ENCODE data around the gene ANKRD39. TPM values are rescaled to one million over a fixed set of nuclear protein-coding genes. Genes with fewer than 3 reads are reported as not detected.

The ANKRD39 gene
- polyA plus RNA-seq, 3 donors = 7.9 to 9.0 (median 8.2) TPM

GRCh38 chr2:96888072-96889011, 30.5 kb upstream of the ANKRD39 start:
- no peak for DNase-seq (ENCODE audit: low read depth in 3 of 3, low spot score in 2 of 3)

- no peak for DNase-seq (ENCODE audit: low read depth in 3 of 3, low spot score in 2 of 3)
These were observed 29.7 kb upstream of the ANKRD39 start for GRCh38 chr2:96887493-96888012.

DNA sequence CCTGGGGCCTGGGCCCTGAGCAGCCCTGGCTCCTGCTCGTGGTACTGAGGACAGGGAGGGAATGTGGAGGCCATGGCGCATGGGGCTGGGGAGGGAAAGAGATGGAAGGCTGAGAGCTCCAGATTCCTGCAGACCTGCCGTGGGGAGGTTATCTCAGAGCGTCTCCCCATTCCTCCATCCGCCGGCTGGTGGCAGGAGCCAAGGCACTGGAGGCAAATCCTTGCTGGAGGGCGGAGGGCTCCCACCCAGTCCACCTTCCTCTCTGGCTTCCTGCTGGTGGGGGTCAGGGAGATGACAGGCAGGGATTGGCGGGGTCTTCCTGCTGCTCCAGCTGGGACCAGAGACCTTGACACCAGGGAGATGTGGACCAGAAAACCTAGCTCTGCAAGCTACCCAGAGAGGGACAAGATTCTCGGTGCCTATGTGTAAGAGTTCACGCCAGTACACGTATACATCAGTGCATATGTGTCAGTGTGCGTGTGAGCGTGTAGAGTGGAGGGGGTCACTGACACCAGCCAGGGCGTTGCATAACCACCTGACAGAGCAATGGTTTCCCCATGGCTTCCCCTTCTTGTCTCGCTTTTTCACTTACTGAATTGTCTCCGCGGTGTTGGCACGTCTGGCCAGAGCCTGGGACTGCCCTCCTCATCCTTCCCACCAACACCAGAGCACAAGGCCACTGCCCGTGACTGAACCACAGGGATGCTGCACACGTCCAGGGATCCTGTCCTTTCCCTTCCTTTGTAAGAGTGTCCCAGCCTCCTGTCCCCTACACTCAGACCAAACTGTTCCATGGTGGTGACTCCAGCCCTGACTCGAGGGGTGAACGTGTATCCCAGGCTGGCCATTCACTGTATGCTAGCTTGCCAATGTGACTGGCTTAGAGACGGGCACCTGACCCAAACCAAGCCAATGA, 27.9 kb upstream of the ANKRD39 start:
- no peak for DNase-seq (ENCODE audit: low read depth in 3 of 3, low spot score in 2 of 3)

DNA sequence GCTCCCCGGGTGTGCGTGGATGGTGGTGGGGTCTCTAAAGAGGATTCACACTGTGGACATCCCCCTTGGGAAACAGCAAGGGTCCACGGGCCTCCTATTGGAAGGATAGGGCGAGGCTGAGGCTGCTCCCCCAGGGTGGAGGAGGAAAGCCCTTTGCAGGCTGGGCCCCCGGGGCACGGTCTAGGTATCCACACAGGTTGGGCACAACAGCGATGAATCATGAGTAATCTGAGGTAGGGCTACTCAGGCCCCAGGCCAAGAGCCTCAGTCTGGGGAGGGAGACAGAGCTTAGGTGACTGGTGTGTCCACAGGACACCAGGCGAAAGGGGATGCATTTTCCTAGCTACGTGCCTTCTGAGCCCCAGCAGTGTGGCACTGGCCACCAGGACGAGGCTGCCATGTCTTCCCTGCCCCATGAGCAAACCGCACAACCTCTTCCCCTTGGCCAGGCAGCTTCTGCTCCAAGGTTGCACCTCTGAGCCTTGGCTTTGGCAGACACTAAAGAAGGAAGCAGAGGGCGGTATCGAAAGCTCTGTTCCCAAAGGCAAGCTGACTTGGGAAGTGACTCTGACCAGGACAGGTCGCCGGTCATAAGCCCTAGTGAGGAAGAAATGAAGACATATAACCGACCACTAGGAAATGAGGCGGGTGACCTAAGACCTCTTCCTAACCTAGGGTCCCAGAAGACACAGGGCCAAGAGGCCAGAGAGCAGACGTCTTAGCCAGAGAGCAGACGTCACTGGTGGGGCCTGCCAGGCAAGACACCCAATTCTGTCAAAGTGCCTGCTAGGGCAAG, 26.7 kb upstream of the ANKRD39 start:
- DNase-seq (ENCODE audit: low read depth in 3 of 3, low spot score in 2 of 3) = no peak

- DNase-seq (ENCODE audit: low read depth in 3 of 3, low spot score in 2 of 3) = no peak
These were observed 25.5 kb upstream of the ANKRD39 start for GRCh38 chr2:96883306-96883705.

GRCh38 chr2:96882906-96883305, 25.1 kb upstream of the ANKRD39 start:
- no peak for DNase-seq (ENCODE audit: low read depth in 3 of 3, low spot score in 2 of 3)

DNA sequence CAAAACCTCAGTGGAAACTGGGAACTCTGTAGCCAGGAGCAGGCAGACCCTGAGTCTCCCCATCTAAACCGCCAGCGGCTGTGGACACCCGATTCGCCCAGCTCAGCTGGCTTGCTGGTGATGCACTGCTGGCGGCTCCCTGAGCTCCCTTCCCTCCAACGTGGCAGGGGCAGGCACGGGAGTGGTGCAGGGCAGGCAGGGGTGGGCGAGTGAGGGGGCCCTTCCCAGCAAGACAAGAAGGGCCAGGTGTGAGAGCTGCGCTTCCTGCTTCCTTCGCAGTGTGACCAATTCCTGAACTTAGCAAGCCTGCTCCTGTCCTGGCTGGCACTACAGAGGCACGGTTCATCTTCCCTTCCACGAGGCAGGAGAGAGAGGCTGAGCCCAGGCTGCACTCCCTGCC, 24.4 kb upstream of the ANKRD39 start:
- DNase-seq (ENCODE audit: low read depth in 3 of 3, low spot score in 2 of 3) = no peak

DNA sequence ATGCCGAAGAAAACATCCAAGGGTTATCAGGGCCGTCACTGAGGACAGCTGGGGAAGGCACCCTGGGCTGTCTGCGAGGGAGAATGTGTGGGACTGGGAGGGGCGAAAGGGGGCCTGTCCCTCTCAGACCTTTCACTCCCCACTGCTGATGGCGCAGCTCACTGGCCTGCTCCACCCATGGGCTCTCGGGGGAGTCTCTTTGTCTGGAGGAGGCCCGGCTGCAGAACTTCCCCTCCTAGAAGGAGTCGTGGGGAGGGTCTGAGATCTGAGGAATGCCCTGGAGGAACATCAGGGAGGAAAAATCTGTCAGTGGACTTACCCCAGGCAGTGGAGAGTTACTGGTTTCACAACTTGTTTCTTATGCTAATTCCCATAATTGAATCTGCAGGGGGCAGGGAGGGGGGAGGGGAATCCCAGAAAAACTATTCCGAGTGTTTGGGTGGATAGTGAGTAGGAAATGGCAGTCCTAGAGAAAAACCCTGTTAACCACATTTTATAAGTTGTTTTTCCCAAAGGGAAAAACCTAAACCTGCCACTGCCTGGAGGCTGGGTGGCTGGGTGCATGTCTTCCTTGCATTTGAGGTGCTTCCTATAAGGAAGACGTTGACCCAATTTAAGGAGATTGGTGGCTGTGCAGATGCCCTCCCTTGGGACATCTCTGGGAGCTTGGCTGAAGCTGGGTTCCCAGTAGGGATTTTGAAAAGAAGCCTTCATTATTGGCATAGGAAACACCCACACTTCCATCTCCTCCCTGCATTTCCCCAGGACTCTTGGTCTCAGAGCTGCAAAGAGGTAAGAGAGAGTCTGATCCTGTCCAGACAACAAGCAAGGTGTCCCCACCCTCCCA, 23.8 kb upstream of the ANKRD39 start:
- DNase-seq (ENCODE audit: low read depth in 3 of 3, low spot score in 2 of 3) = no peak

GRCh38 chr2:96880891-96881273, 23.1 kb upstream of the ANKRD39 start:
- DNase-seq (ENCODE audit: low read depth in 3 of 3, low spot score in 2 of 3) = no peak

GRCh38 chr2:96879545-96880040, 21.8 kb upstream of the ANKRD39 start:
- DNase-seq (ENCODE audit: low read depth in 3 of 3, low spot score in 2 of 3) = no peak

DNA sequence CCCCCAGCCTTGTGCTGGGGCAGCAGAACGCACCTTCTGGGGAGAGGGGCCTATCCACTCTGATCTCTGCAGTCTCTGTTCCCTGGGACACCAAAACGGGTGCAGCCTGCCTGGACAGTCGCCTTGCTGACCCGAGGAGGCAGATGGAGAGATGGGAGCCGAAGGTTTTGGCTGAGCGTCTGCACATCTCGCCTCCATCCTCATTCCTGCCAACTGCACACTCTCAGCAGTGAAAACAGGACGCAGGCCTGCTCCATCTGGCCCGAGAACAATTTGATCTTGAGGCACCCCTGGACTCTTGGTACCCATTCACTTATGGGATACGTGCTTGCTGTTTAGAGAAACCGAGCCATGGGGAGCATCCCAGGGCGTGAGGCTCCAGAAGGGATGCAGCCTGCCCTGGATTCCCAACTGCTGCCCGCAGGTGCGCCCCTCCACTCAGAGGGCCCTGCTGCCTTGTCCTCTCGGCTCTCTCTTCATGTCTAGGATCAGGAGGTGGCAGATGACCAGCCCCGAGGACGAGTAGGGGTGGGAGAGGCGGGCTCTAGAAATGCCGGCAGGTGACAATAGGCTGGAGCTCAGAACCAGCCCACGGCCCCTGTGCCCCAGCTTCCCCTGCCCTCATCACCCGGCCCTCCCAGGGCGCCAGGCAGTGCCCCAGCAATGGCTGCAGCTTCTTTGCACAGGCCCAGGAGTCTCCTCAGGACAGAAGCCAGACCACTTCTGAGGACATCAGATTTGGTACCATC, 21.2 kb upstream of the ANKRD39 start:
- DNase-seq (ENCODE audit: low read depth in 3 of 3, low spot score in 2 of 3) = no peak

DNA sequence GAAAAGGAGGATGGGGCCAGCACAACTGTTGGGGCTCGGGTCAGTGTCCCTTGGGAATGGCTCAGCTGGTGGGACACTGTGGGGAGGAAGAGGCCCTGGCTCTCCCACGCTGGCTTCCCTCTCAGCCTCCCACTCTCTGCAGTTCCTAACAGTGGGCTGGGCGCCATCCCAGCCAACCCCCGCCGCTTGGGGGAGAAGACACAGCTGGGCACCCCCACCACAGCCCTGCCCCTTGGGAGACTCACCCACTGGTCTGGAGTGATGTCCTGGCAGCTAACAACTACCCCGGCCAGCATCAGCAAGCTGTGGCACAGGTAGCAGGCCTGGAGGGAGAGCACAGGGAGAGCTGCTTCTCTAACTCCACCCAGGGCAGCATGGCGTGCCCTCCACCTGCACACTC, 20.4 kb upstream of the ANKRD39 start:
- DNase-seq (ENCODE audit: low read depth in 3 of 3, low spot score in 2 of 3) = no peak

DNA sequence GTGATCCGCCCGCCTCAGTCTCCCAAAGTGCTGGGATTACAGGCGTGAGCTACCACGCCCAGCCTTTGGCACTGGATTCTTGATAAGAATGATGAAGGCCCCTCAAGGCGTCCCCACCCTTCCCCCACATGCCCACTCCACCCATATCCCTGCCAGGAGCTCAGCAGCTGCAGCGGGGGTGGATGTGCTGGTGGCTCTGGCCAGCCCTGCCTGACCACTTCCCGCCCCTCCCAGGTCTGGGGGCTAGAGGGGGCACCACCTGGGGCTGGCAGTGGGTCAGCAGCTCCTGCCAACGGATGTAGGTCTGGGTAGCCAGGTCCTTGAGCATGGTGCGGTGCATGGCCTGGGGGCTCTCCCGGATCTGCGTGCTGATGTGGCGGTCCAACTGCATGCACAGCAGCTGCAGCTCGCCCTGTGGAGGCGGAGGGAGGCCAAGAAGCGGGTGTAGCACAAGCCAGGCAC, 19.8 kb upstream of the ANKRD39 start:
- DNase-seq (ENCODE audit: low read depth in 3 of 3, low spot score in 2 of 3) = no peak

GRCh38 chr2:96877042-96877451, 19.2 kb upstream of the ANKRD39 start:
- DNase-seq (ENCODE audit: low read depth in 3 of 3, low spot score in 2 of 3) = no peak

GRCh38 chr2:96876269-96877041, 18.6 kb upstream of the ANKRD39 start:
- no peak for DNase-seq (ENCODE audit: low read depth in 3 of 3, low spot score in 2 of 3)

GRCh38 chr2:96875498-96876268, 17.9 kb upstream of the ANKRD39 start:
- no peak for DNase-seq (ENCODE audit: low read depth in 3 of 3, low spot score in 2 of 3)

GRCh38 chr2:96874198-96874831, 16.5 kb upstream of the ANKRD39 start:
- DNase-seq (ENCODE audit: low read depth in 3 of 3, low spot score in 2 of 3) = no peak
